ENCODE results near the gene CCDC33.

CCDC33 gene

GRCh38 chr15:74217907-74218885, 17.9 kb upstream of the CCDC33 start:
- no peaks in the 10 kb centered on the region for H4K20me1 ChIP-seq
- no peak overlapping the region for H3K27ac ChIP-seq
- H3K4me3 ChIP-seq, result no peak overlapping the region
- no peak for TF ChIP-seq Cebpa-rat (IDR thresholded peaks at IDR 0.05)
- H3K4me1 ChIP-seq, result peaks cover 18% of the 10 kb centered on the region
- no peaks in the 10 kb centered on the region for H3K9me3 ChIP-seq
- peaks cover 3% of the 10 kb centered on the region; the same call in 1 of the 2 replicates for H3K27me3 ChIP-seq
- H3K36me3 ChIP-seq, result no peaks in the 10 kb centered on the region
- no peak overlapping the region for H3K4me2 ChIP-seq
- H3K9ac ChIP-seq, result no peak overlapping the region

GRCh38 chr15:74220475-74221248, 15.5 kb upstream of the CCDC33 start:
- Histone ChIP-seq H4K20me1 (no peaks in the 10 kb centered on the region), H3K27me3 (peaks cover 3% of the 10 kb centered on the region; the same call in 1 of the 2 replicates), H3K36me3 (no peaks in the 10 kb centered on the region), H3K4me1 (no peaks in the 10 kb centered on the region), H3K4me2 (no peak overlapping the region), H3K9ac (no peak overlapping the region), H3K9me3 (no peaks in the 10 kb centered on the region), H3K27ac (no peak overlapping the region), H3K4me3 (no peak overlapping the region)
- no peak for TF ChIP-seq Cebpa-rat (IDR thresholded peaks at IDR 0.05)

- H3K4me1 ChIP-seq, result no peaks in the 10 kb centered on the region
- no peak overlapping the region for H3K27ac ChIP-seq
- no peak overlapping the region for H3K9ac ChIP-seq
- H3K36me3 ChIP-seq, result no peaks in the 10 kb centered on the region
- H4K20me1 ChIP-seq, result no peaks in the 10 kb centered on the region
- H3K27me3 ChIP-seq, result peaks cover 3% of the 10 kb centered on the region; the same call in 1 of the 2 replicates
- no peak for TF ChIP-seq Cebpa-rat (IDR thresholded peaks at IDR 0.05)
- H3K4me3 ChIP-seq, result no peak overlapping the region
- no peak overlapping the region for H3K4me2 ChIP-seq
- H3K9me3 ChIP-seq, result no peaks in the 10 kb centered on the region
Observed at GRCh38 chr15:74221399-74222239, 14.5 kb upstream of the CCDC33 start.

- Histone ChIP-seq H3K9me3 (no peaks in the 10 kb centered on the region), H3K9ac (no peak overlapping the region), H3K27me3 (peaks cover 3% of the 10 kb centered on the region; the same call in 1 of the 2 replicates), H4K20me1 (no peaks in the 10 kb centered on the region), H3K4me2 (no peak overlapping the region), H3K4me1 (no peaks in the 10 kb centered on the region), H3K27ac (no peak overlapping the region), H3K36me3 (no peaks in the 10 kb centered on the region), H3K4me3 (no peak overlapping the region)
- TF ChIP-seq Cebpa-rat (IDR thresholded peaks at IDR 0.05), result no peak
Observed at GRCh38 chr15:74222240-74223119, 13.6 kb upstream of the CCDC33 start.

GRCh38 chr15:74225928-74226327, 10.2 kb upstream of the CCDC33 start:
- no peaks in the 10 kb centered on the region for H3K36me3 ChIP-seq
- H3K27me3 ChIP-seq, result peaks cover 3% of the 10 kb centered on the region; the same call in 1 of the 2 replicates

GRCh38 chr15:74226761-74227540, 9.2 kb upstream of the CCDC33 start:
- Histone ChIP-seq H3K4me1 (no peaks in the 10 kb centered on the region), H3K27ac (no peak overlapping the region), H3K4me2 (no peak overlapping the region)

More at GRCh38 chr15:74225928-74226327, 10.2 kb upstream of the CCDC33 start:
- H3K4me1 ChIP-seq, result no peaks in the 10 kb centered on the region
- H3K4me3 ChIP-seq, result no peak overlapping the region
- H3K9me3 ChIP-seq, result no peaks in the 10 kb centered on the region
- TF ChIP-seq Cebpa-rat (IDR thresholded peaks at IDR 0.05), result no peak
- no peak overlapping the region for H3K9ac ChIP-seq
- no peak overlapping the region for H3K4me2 ChIP-seq
- no peaks in the 10 kb centered on the region for H4K20me1 ChIP-seq
- no peak overlapping the region for H3K27ac ChIP-seq

GRCh38 chr15:74227968-74228722, 8.0 kb upstream of the CCDC33 start:
- Histone ChIP-seq H3K4me3 (no peak overlapping the region), H3K4me2 (no peak overlapping the region), H4K20me1 (no peaks in the 10 kb centered on the region), H3K9ac (no peak overlapping the region), H3K27me3 (no peaks in the 10 kb centered on the region), H3K36me3 (no peaks in the 10 kb centered on the region), H3K4me1 (no peaks in the 10 kb centered on the region), H3K27ac (no peak overlapping the region), H3K9me3 (no peaks in the 10 kb centered on the region)
- no peak for TF ChIP-seq Cebpa-rat (IDR thresholded peaks at IDR 0.05)

More at GRCh38 chr15:74226761-74227540, 9.2 kb upstream of the CCDC33 start:
- Histone ChIP-seq H3K4me3 (no peak overlapping the region), H3K9me3 (no peaks in the 10 kb centered on the region), H3K27me3 (no peaks in the 10 kb centered on the region; the same call in 1 of the 2 replicates), H3K36me3 (no peaks in the 10 kb centered on the region), H3K9ac (no peak overlapping the region), H4K20me1 (no peaks in the 10 kb centered on the region)
- TF ChIP-seq Cebpa-rat (IDR thresholded peaks at IDR 0.05), result no peak

Measured in BLaER1 (cell line).